IPS-20b (cell line): ENCODE measurements around the gene MRPL34.
"Not testable (repeated sequence)": the region's sequence is repeated elsewhere in the genome, so short reads cannot be mapped to it uniquely, and the experiment has no call there.

ENCODE experiments used
- H3K27ac ChIP-seq: one replicate; pipeline ENCODE4 v1.5.1; 2013; ENCODE audit warnings: low read length
- H3K27me3 ChIP-seq: 2 replicates; pipeline ENCODE4 v1.6.1; 2013; ENCODE audit warnings: mild to moderate bottlenecking, low read length, inconsistent platforms; ENCODE audit not compliant: insufficient read depth
- H3K36me3 ChIP-seq: 2 replicates; pipeline ENCODE4 v1.6.1; 2013; ENCODE audit warnings: low read depth, mild to moderate bottlenecking, inconsistent platforms, low read length, moderate library complexity; ENCODE audit not compliant: insufficient read depth
- H3K4me1 ChIP-seq: 2 replicates; pipeline ENCODE4 v1.6.1; 2013; ENCODE audit warnings: mild to moderate bottlenecking, control low read depth, inconsistent platforms, low read length, moderate library complexity; ENCODE audit not compliant: insufficient read depth
- H3K4me3 ChIP-seq: 2 replicates; pipeline ENCODE4 v1.5.1; 2013; ENCODE audit warnings: mild to moderate bottlenecking, low read length, inconsistent platforms
- H3K9ac ChIP-seq: 2 replicates; pipeline ENCODE4 v1.6.1; 2013; ENCODE audit warnings: low read depth, mild to moderate bottlenecking, inconsistent platforms, low read length, moderate library complexity
- H3K9me3 ChIP-seq: 2 replicates; pipeline ENCODE4 v1.6.1; 2013; ENCODE audit warnings: mild to moderate bottlenecking, low read depth, low read length, inconsistent platforms; ENCODE audit not compliant: insufficient read depth

MRPL34 gene

GRCh38 chr19:17286752-17287151 is 18.9 kb upstream of the MRPL34 start:
- Histone ChIP-seq H3K27me3 (peaks cover 14% of the 10 kb centered on the region), H3K9ac (no peak overlapping the region), H3K36me3 (no peaks in the 10 kb centered on the region; the same call in 1 of the 2 replicates), H3K27ac (no peak overlapping the region), H3K4me1 (no peaks in the 10 kb centered on the region), H3K9me3 (no peaks in the 10 kb centered on the region), H3K4me3 (no peak overlapping the region)

- 0 out of 2 replicates have a peak, but pooled peaks cover 3% of the 10 kb centered on the region for H3K4me1 ChIP-seq
- H3K4me3 ChIP-seq = no peak overlapping the region
- H3K27me3 ChIP-seq = no peaks in the 10 kb centered on the region
- H3K9ac ChIP-seq = no peak overlapping the region
- H3K27ac ChIP-seq = no peak overlapping the region
- no peaks in the 10 kb centered on the region for H3K9me3 ChIP-seq
- 0 out of 2 replicates have a peak, but pooled peaks cover 4% of the 10 kb centered on the region for H3K36me3 ChIP-seq
Measured at GRCh38 chr19:17289489-17289888, 16.2 kb upstream of the MRPL34 start.

- Histone ChIP-seq H3K4me3 (peak overlapping the region; percentile 85), H3K9ac (peak overlapping the region; percentile 88; the same call in 1 of the 2 replicates), H3K9me3 (no peaks in the 10 kb centered on the region), H3K27ac (peak overlapping the region; percentile 55), H3K27me3 (no peaks in the 10 kb centered on the region), H3K36me3 (peaks cover 6% of the 10 kb centered on the region; the same call in 1 of the 2 replicates), H3K4me1 (0 out of 2 replicates have a peak, but pooled peaks cover 3% of the 10 kb centered on the region)
Measured at GRCh38 chr19:17292301-17293074, 13.2 kb upstream of the MRPL34 start.

- no peaks in the 10 kb centered on the region for H3K27me3 ChIP-seq
- H3K4me1 ChIP-seq = 0 out of 2 replicates have a peak, but pooled peaks cover 3% of the 10 kb centered on the region
- no peak overlapping the region for H3K27ac ChIP-seq
- H3K36me3 ChIP-seq = peaks cover 12% of the 10 kb centered on the region
- peaks cover 5% of the 10 kb centered on the region for H3K9me3 ChIP-seq
- H3K9ac ChIP-seq = no peak overlapping the region
- H3K4me3 ChIP-seq = peak overlapping the region; percentile 40; the same call in 1 of the 2 replicates
Measured at GRCh38 chr19:17293605-17294004, 12.1 kb upstream of the MRPL34 start.

- H3K9ac ChIP-seq = no peak overlapping the region
- H3K9me3 ChIP-seq = peaks cover 5% of the 10 kb centered on the region
Measured at GRCh38 chr19:17294051-17294891, 11.4 kb upstream of the MRPL34 start.

GRCh38 chr19:17295551-17295950 is 10.1 kb upstream of the MRPL34 start:
- not testable (repeated sequence) for H3K27ac ChIP-seq, H3K4me1 ChIP-seq

More at GRCh38 chr19:17294051-17294891, 11.4 kb upstream of the MRPL34 start:
- Histone ChIP-seq H3K36me3 (peaks cover 15% of the 10 kb centered on the region), H3K4me1 (0 out of 2 replicates have a peak, but pooled peaks cover 3% of the 10 kb centered on the region), H3K4me3 (peak overlapping the region; percentile 40; the same call in 1 of the 2 replicates), H3K27me3 (no peaks in the 10 kb centered on the region), H3K27ac (no peak overlapping the region)

GRCh38 chr19:17296273-17296672 is 9.4 kb upstream of the MRPL34 start:
- Histone ChIP-seq H3K27me3 (no peaks in the 10 kb centered on the region), H3K9me3 (peaks cover 5% of the 10 kb centered on the region), H3K4me3 (no peak overlapping the region), H3K9ac (no peak overlapping the region), H3K36me3 (peaks cover 15% of the 10 kb centered on the region), H3K27ac (no peak overlapping the region), H3K4me1 (0 out of 2 replicates have a peak, but pooled peaks cover 3% of the 10 kb centered on the region)

More at GRCh38 chr19:17295551-17295950, 10.1 kb upstream of the MRPL34 start:
- not testable (repeated sequence) for H3K9ac ChIP-seq, H3K4me3 ChIP-seq, H3K27me3 ChIP-seq, H3K9me3 ChIP-seq
- H3K36me3 ChIP-seq = peaks cover 15% of the 10 kb centered on the region

- Histone ChIP-seq H3K27ac (no peak overlapping the region), H3K4me3 (no peak overlapping the region), H3K36me3 (peaks cover 15% of the 10 kb centered on the region), H3K9me3 (peaks cover 5% of the 10 kb centered on the region), H3K9ac (no peak overlapping the region), H3K27me3 (no peaks in the 10 kb centered on the region), H3K4me1 (peaks cover 3% of the 10 kb centered on the region; the same call in 1 of the 2 replicates)
Measured at GRCh38 chr19:17296976-17297375, 8.7 kb upstream of the MRPL34 start.

- no peak overlapping the region for H3K9ac ChIP-seq
- H3K36me3 ChIP-seq = peaks cover 8% of the 10 kb centered on the region
- H3K27me3 ChIP-seq = no peaks in the 10 kb centered on the region
- H3K4me1 ChIP-seq = peaks cover 9% of the 10 kb centered on the region; the same call in 1 of the 2 replicates
- peaks cover 5% of the 10 kb centered on the region for H3K9me3 ChIP-seq
- H3K4me3 ChIP-seq = no peak overlapping the region
- no peak overlapping the region for H3K27ac ChIP-seq
Measured at GRCh38 chr19:17300992-17301619, 4.6 kb upstream of the MRPL34 start.

- Histone ChIP-seq H3K36me3 (peaks cover 8% of the 10 kb centered on the region), H3K4me1 (peaks cover 13% of the 10 kb centered on the region; the same call in 1 of the 2 replicates), H3K4me3 (peak overlapping the region; percentile 68; the same call in 1 of the 2 replicates), H3K27me3 (no peaks in the 10 kb centered on the region), H3K27ac (no peak overlapping the region), H3K9ac (peak overlapping the region; percentile 66), H3K9me3 (peaks cover 5% of the 10 kb centered on the region)
Measured at GRCh38 chr19:17302391-17303166, 3.1 kb upstream of the MRPL34 start.
